Coronary artery (tissue), 2 donors: ENCODE data around the gene MISP3.

ENCODE experiments used
- DNase-seq: peaks from one replicate; pipeline ENCODE4 v3.0.0-alpha.2; 2017; ENCODE audit warnings: low spot score
- H3K27ac ChIP-seq, 2 donors: fragments of 200-600 bp; sonication (generic); one replicate each; pipeline ENCODE4 v1.5.1; 2016 to 2019
- H3K4me3 ChIP-seq: fragments of 200-600 bp; sonication (generic); 2 replicates; pipeline ENCODE4 v1.5.1; 2016; ENCODE audit warnings: mild to moderate bottlenecking, moderate library complexity
- TF ChIP-seq, protein P1 (sequence below): fragments of 200-600 bp; sonication (generic); IDR thresholded peaks from one replicate; pipeline ENCODE4 v1.5.1; 2019; ENCODE audit warnings: antibody characterized with exemption

MISP3 gene

DNA sequence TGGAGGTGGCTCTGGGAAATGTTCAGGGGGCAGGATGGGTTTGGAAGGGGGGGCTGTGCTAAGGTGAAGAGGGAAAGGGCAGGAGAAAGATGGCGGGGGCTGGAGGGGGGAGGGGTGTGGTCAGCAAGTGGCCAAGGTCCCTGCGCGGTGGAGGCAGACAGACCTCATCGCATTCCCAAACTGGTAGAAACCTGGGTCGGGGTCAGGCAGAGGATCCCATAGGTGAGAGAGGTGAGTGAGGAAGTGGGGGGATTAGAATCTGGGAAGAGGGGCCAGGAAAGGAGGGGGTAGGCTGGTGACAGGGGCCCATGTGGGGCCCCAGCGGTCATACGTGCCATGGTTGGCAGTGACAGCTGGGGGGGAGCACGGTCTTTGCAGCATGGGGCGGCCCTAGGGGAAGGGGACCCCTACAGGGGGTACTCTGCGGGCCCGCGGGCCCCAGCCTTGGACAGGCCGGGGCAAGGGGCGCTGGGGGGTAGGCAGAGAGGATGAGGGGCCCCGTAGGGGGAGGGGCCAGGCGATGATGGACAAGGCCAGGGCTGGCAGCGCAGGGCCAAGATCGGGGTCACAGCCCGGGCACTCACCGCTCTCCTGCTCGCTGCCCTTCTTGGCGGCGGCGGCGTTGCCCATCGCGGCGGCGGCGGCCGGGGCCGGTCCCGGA, 44.5 kb downstream of the MISP3 start:
- peak overlapping the region; percentile 85 to 100 for H3K27ac ChIP-seq
- TF ChIP-seq, protein P1, sequence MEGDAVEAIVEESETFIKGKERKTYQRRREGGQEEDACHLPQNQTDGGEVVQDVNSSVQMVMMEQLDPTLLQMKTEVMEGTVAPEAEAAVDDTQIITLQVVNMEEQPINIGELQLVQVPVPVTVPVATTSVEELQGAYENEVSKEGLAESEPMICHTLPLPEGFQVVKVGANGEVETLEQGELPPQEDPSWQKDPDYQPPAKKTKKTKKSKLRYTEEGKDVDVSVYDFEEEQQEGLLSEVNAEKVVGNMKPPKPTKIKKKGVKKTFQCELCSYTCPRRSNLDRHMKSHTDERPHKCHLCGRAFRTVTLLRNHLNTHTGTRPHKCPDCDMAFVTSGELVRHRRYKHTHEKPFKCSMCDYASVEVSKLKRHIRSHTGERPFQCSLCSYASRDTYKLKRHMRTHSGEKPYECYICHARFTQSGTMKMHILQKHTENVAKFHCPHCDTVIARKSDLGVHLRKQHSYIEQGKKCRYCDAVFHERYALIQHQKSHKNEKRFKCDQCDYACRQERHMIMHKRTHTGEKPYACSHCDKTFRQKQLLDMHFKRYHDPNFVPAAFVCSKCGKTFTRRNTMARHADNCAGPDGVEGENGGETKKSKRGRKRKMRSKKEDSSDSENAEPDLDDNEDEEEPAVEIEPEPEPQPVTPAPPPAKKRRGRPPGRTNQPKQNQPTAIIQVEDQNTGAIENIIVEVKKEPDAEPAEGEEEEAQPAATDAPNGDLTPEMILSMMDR: no peak
- no peak for DNase-seq
- H3K4me3 ChIP-seq: peak overlapping the region; percentile 98

DNA sequence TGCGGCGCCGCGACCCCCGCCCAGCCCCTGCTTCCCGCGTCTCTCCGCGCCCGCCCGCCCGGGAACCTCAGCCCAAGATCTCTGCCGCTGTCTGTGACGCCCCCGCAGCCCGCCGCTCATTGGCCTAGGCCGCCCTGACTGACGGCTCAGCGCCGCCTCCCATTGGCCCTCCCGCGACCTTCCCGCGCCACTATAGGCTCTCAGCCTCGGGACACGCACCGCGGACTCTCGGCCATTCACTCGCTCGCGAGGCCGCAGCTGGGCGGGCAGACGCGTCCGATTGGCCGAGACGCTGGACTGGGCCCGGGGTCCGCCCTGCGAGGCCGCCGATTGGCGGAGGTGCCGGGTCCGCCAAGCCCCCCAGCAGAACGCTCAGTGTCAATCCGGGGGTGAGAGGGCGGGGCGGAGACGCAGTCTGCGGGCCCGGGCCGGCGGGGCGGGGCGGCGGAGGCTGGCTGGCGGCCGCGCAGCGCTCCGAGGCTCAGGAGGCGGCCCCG, 45.1 kb downstream of the MISP3 start, which contains the start of gene PRKACA:
Gene PRKACA (minus strand): TSS at position 95 of the 497 bp plus-strand sequence. CDS start 215 bp downstream, outside the sequence.
- peak within 1 kb of the TSS; percentile 93 to 100 for H3K27ac ChIP-seq
- H3K4me3 ChIP-seq: peak within 1 kb of the TSS; percentile 98
- TF ChIP-seq, protein P1: no peak
- peak; percentile 100 for DNase-seq

DNA sequence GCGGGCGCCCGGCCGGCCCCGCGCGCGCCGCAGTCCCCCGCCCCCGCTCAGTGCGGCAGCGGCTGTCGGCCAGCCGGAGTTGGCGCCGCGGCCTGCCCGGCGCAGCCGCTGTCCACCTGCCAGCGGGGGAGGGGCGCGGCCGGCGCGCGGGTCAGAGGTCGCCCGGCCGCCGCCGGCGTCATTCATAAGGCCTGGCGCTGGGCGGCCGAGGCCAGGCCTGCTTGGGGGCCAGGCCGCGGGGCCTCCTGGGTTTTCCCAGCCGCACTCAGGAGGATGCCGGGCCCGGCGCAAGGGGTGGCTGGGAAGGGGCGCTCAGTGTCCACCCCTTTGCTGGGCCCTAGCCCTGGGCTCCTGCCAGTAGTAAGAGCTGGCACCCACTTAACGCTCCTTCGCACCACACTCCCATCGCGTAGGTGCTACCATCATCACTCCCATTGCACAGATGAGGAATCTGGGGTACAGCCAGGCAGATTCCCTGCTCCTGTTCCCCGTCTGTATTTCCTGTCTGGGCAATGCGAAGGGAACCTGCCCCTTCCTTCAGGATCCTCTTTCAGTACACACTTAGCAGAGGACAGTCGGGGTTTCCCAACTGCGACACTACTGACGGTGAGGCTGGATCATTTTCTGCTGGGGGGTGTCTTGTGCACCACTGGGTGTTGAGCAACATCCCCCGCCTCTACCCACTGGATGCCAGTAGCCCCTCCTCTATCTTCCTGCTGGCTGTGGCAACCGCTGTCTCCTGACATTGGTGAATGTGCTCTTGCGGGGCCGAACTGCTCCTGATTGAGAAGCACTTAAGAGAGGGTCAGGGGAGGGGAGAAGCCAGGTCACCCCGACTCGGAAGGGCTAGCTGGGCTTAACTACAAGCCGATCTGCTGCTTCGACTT, 45.8 kb downstream of the MISP3 start:
- DNase-seq: peak; percentile 94
- Histone ChIP-seq H3K27ac (peak overlapping the region; percentile 93 to 100), H3K4me3 (peak overlapping the region; percentile 98)
- TF ChIP-seq, protein P1: no peak

DNA sequence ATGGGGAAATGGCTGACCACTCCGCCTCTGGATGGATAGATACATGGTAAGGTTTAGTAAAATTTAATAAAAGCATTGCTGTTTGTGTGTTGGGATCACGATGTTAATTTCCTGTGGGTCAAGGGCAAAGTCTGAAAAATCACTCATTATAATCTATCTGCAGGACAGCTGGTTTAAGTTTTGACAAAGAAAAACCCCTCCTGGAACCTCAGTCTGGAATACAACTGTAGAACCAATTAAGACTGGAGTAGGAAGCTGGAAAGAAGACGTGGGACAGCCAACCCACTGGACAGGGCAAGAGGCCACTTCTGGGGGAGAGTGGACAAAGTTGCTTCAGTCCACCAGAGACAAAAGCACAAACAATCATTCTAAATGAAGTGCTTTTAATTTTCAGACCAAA, 46.6 kb downstream of the MISP3 start:
- H3K4me3 ChIP-seq: peak overlapping the region; percentile 98
- H3K27ac ChIP-seq: peak overlapping the region; percentile 93 to 100
- DNase-seq: no peak
- TF ChIP-seq, protein P1: no peak

DNA sequence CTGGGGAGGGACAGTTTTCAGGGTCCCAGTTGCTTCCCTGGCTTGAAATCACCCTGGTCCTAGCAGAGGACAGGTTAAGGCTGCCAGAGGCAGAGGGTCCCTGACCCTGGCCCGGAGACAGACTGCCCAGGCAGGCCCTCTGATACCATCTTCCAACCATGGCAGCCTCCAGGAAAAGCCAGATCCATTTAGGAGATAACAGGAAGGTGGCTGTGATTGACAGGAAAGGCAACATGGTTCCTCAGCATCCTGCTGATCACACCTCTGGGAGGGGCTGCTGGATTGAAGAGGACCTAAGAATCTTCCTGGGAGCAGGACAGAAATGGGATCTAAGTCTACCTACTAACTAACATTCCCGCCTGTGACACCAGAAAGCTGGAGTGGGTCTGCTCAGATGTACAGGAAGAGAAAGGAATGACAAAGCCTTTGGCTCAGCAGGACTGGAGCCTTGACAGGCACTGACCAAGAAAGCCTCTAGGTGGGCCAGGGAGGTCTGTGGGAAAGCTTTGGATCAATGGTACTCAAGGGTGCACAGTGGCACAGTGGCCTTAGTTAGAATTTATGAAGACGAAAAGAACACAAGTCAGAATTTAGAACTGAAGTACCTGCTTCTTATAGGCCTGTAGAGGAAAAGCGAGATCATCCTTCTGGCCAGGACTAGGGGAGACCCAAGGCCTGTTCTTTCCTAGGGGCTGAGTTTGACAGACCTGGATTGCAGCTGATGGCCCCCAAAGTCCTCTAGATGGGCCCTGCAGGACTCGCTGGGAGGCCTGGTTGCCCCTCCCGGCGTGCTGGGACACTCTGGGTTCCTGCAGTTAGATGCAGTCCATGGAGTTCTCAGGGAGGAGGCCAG, 47.3 kb downstream of the MISP3 start:
- Histone ChIP-seq H3K27ac (peak overlapping the region; percentile 93 to 100), H3K4me3 (no peak overlapping the region)
- TF ChIP-seq, protein P1: no peak
- peak; percentile 50 for DNase-seq

DNA sequence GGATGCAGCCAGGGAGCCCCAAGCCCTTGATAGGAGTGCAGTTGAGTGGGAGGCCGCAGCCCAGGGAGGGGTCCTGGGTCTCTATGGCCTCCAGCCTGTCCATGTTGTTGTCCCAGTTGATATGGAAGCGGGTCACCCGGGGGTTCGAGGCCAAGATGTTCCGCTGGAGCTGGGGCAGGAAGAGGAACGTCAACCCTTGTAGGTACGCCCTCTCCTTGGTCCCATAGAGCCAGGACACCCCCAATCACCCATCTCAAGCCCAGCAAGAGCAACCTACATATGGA, 47.9 kb downstream of the MISP3 start:
- DNase-seq: peak; percentile 71
- Histone ChIP-seq H3K4me3 (no peak overlapping the region), H3K27ac (peak overlapping the region in 1 of 2 donors; percentile 100)
- TF ChIP-seq, protein P1: no peak
